Stimulated activated CD8-positive, alpha-beta memory T cell treated with anti-CD3 and anti-CD28 coated beads, Interleukin-4, amount 100 ng/mL, for 1 hour (primary cell): Measurements from ENCODE around the gene CC2D1A.

Source experiments
- DNase-seq, 2 donors: peaks; one replicate each; pipeline ENCODE4 v3.0.0-alpha.2; 2020; ENCODE audit warnings: low read depth in 2 of 2, low spot score in 1 of 2

CC2D1A gene

GRCh38 chr19:13978351-13979243 is 72.6 kb downstream of the CC2D1A start:
- no peak for DNase-seq

- no peak for DNase-seq
Observed at GRCh38 chr19:13979244-13979615, 73.2 kb downstream of the CC2D1A start.

DNA sequence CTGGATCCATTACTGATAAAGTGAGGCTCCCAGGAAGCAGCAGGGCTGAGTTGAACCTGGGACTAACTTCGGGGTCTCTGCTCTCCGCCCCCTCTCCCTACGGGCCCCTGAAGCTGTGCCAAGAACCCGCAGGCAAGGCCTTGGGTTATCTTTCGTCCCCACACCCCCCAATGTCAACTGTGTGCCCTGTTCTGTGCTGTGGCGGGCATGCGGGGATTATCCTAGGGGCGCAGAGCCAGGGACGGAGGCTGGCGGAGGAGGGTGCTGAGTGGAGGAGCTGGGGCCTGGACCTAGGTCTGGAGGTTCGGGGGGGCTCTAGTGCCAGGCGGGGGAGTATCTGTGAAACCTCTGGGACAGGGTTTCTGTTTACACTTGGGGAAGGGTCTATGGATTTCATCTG is 73.7 kb downstream of the CC2D1A start:
- DNase-seq: no peak

GRCh38 chr19:13980340-13980739 is 74.3 kb downstream of the CC2D1A start:
- DNase-seq: no peak
